ENCODE results near the gene KDM4B. TPM values are rescaled to one million over a fixed set of nuclear protein-coding genes. Genes with fewer than 3 reads are reported as not detected.

The KDM4B gene
- total RNA-seq, 4 donors from 2014 or later, result 18.4 to 94.7 (median 25.6) TPM

- H3K9me3 ChIP-seq, result no peaks in the 10 kb centered on the region
- no peaks in the 10 kb centered on the region for H3K27me3 ChIP-seq
- no peaks in the 10 kb centered on the region for H3K4me1 ChIP-seq
- no peak overlapping the region for H3K4me3 ChIP-seq
- TF ChIP-seq, protein P1, sequence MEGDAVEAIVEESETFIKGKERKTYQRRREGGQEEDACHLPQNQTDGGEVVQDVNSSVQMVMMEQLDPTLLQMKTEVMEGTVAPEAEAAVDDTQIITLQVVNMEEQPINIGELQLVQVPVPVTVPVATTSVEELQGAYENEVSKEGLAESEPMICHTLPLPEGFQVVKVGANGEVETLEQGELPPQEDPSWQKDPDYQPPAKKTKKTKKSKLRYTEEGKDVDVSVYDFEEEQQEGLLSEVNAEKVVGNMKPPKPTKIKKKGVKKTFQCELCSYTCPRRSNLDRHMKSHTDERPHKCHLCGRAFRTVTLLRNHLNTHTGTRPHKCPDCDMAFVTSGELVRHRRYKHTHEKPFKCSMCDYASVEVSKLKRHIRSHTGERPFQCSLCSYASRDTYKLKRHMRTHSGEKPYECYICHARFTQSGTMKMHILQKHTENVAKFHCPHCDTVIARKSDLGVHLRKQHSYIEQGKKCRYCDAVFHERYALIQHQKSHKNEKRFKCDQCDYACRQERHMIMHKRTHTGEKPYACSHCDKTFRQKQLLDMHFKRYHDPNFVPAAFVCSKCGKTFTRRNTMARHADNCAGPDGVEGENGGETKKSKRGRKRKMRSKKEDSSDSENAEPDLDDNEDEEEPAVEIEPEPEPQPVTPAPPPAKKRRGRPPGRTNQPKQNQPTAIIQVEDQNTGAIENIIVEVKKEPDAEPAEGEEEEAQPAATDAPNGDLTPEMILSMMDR (IDR thresholded peaks at IDR 0.05), result no peak
- no peak for TF ChIP-seq POLR2A (IDR thresholded peaks at IDR 0.05)
- DNase-seq, result no peak
- no peaks in the 10 kb centered on the region for H3K36me3 ChIP-seq
- no peak overlapping the region for H3K27ac ChIP-seq
- intact Hi-C loops (cut with DNase I; ENCODE audit: low total_unique reads), result no loop called here
Measured at GRCh38 chr19:5002143-5002542, 33.2 kb downstream of the KDM4B start.

DNA sequence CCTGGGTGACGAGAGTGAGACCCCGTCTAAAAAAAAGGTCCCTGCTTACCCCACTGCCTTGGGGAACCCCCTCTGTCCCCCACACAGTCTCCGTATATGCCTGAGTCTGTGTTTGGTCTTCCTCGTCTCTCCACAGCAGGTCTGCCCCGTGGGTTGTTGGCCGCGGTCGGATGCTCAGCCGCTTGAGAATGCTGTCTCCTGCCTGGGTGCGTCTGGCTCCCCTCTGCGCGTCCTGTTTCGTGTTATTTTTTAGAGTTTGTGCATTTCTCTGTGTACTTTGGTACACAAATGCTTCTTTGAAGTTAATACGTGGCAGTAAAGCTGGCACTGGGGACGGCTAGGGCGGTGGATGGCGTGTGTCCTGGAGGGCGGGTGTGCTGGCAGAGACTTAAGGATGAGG, 34.9 kb downstream of the KDM4B start:
- H3K4me3 ChIP-seq, result no peak overlapping the region
- H3K36me3 ChIP-seq, result no peaks in the 10 kb centered on the region
- no peaks in the 10 kb centered on the region for H3K27me3 ChIP-seq
- intact Hi-C loops (cut with DNase I; ENCODE audit: low total_unique reads), result no loop called here
- H3K4me1 ChIP-seq, result no peaks in the 10 kb centered on the region
- no peak for DNase-seq
- no peaks in the 10 kb centered on the region for H3K9me3 ChIP-seq
- no peak overlapping the region for H3K27ac ChIP-seq
- TF ChIP-seq POLR2A (IDR thresholded peaks at IDR 0.05), result no peak
- TF ChIP-seq, protein P1 (IDR thresholded peaks at IDR 0.05), result no peak

DNA sequence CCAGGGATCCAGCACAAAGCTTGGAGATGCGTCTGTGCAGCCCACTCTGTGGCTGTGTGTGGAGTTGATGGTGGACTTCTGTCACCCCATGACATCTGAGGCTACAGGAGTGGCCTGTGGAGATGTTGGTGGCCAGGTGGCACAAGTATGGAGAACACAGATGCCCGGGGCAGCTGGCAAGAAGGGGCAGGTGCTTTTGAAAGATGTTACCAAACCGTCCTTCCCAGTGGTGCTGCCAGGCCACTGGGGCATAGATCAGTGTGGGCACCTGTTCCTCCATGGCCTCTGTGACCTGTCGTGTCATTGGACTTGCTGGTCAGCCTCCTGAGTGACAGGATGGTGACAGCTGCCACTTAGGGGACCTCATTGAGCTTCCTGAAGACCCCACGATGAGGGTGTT, 36.2 kb downstream of the KDM4B start:
- H3K9me3 ChIP-seq, result no peaks in the 10 kb centered on the region
- DNase-seq, result no peak
- intact Hi-C loops (cut with DNase I; ENCODE audit: low total_unique reads), result no loop called here
- H3K27ac ChIP-seq, result no peak overlapping the region
- no peak overlapping the region for H3K4me3 ChIP-seq
- TF ChIP-seq, protein P1 (IDR thresholded peaks at IDR 0.05), result no peak
- TF ChIP-seq POLR2A (IDR thresholded peaks at IDR 0.05), result no peak
- H3K4me1 ChIP-seq, result no peaks in the 10 kb centered on the region
- no peaks in the 10 kb centered on the region for H3K36me3 ChIP-seq
- H3K27me3 ChIP-seq, result no peaks in the 10 kb centered on the region

DNA sequence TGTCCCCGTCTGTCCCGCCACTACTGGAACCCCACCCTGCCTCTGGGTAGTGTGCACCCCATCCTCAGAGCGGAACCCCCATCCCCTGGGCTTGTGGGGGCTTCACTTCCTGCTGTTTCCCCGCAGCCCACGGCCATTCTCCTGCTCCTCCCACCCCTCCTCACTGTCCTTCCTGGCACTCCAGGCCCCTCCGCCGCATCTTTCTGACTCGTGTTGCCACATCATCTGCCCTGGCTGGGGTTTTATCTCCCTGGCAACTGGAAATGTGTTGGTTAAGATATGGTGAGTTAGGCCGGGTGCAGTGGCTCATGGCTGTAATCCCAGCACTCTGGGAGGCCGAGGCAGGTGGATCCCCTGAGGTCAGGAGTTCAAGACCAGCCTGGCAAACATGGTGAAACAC, 37.3 kb downstream of the KDM4B start:
- TF ChIP-seq, protein P1 (IDR thresholded peaks at IDR 0.05), result no peak
- no peak for TF ChIP-seq POLR2A (IDR thresholded peaks at IDR 0.05)
- no peak for DNase-seq
- H3K4me1 ChIP-seq, result no peaks in the 10 kb centered on the region
- no peaks in the 10 kb centered on the region for H3K36me3 ChIP-seq
- H3K27me3 ChIP-seq, result no peaks in the 10 kb centered on the region
- H3K4me3 ChIP-seq, result no peak overlapping the region
- intact Hi-C loops (cut with DNase I; ENCODE audit: low total_unique reads), result no loop called here
- H3K9me3 ChIP-seq, result no peaks in the 10 kb centered on the region
- no peak overlapping the region for H3K27ac ChIP-seq

GRCh38 chr19:5006821-5007220, 37.9 kb downstream of the KDM4B start:
- no peaks in the 10 kb centered on the region for H3K4me1 ChIP-seq
- intact Hi-C loops (cut with DNase I; ENCODE audit: low total_unique reads), result no loop called here
- TF ChIP-seq, protein P1 (IDR thresholded peaks at IDR 0.05), result no peak
- TF ChIP-seq POLR2A (IDR thresholded peaks at IDR 0.05), result no peak
- H3K36me3 ChIP-seq, result no peaks in the 10 kb centered on the region
- no peaks in the 10 kb centered on the region for H3K27me3 ChIP-seq
- H3K27ac ChIP-seq, result no peak overlapping the region
- H3K4me3 ChIP-seq, result no peak overlapping the region
- no peak for DNase-seq
- H3K9me3 ChIP-seq, result no peaks in the 10 kb centered on the region

Measured in uterus (tissue), 4 donors.